ENCODE data around the gene ATP6V1G2.

GRCh38 chr6:31581434-31582229 is 35.2 kb upstream of the ATP6V1G2 start:
- TF ChIP-seq, protein P1, sequence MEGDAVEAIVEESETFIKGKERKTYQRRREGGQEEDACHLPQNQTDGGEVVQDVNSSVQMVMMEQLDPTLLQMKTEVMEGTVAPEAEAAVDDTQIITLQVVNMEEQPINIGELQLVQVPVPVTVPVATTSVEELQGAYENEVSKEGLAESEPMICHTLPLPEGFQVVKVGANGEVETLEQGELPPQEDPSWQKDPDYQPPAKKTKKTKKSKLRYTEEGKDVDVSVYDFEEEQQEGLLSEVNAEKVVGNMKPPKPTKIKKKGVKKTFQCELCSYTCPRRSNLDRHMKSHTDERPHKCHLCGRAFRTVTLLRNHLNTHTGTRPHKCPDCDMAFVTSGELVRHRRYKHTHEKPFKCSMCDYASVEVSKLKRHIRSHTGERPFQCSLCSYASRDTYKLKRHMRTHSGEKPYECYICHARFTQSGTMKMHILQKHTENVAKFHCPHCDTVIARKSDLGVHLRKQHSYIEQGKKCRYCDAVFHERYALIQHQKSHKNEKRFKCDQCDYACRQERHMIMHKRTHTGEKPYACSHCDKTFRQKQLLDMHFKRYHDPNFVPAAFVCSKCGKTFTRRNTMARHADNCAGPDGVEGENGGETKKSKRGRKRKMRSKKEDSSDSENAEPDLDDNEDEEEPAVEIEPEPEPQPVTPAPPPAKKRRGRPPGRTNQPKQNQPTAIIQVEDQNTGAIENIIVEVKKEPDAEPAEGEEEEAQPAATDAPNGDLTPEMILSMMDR (IDR thresholded peaks at IDR 0.05), result no peak
- TF ChIP-seq POLR2A (IDR thresholded peaks at IDR 0.05) (no peak), EP300 (IDR thresholded peaks at IDR 0.05) (no peak)

All from sigmoid colon (tissue), 4 donors.